ENCODE data around the gene AIMP1.
"Not testable (repeated sequence)": the region's sequence is repeated elsewhere in the genome, so short reads cannot be mapped to it uniquely, and the experiment has no call there.

Gene AIMP1

GRCh38 chr4:106380179-106380578, 63.8 kb downstream of the AIMP1 start:
- no peaks in the 10 kb centered on the region for H3K9me3 ChIP-seq (ENCODE audit: severe bottlenecking)
- no peaks in the 10 kb centered on the region for H3K36me3 ChIP-seq
- no peak overlapping the region for H3K4me3 ChIP-seq (ENCODE audit: low read depth, low read length)

GRCh38 chr4:106384878-106385277, 68.5 kb downstream of the AIMP1 start:
- Histone ChIP-seq H3K27me3 (ENCODE audit: insufficient read depth, low read depth, severe bottlenecking) (no peaks in the 10 kb centered on the region), H3K4me3 (ENCODE audit: low read depth, low read length) (no peak overlapping the region), H3K9me3 (ENCODE audit: severe bottlenecking) (peaks cover 6% of the 10 kb centered on the region), H3K27ac (no peak overlapping the region), H3K36me3 (no peaks in the 10 kb centered on the region)
- DNase-seq: no peak
- TF ChIP-seq, protein P1, sequence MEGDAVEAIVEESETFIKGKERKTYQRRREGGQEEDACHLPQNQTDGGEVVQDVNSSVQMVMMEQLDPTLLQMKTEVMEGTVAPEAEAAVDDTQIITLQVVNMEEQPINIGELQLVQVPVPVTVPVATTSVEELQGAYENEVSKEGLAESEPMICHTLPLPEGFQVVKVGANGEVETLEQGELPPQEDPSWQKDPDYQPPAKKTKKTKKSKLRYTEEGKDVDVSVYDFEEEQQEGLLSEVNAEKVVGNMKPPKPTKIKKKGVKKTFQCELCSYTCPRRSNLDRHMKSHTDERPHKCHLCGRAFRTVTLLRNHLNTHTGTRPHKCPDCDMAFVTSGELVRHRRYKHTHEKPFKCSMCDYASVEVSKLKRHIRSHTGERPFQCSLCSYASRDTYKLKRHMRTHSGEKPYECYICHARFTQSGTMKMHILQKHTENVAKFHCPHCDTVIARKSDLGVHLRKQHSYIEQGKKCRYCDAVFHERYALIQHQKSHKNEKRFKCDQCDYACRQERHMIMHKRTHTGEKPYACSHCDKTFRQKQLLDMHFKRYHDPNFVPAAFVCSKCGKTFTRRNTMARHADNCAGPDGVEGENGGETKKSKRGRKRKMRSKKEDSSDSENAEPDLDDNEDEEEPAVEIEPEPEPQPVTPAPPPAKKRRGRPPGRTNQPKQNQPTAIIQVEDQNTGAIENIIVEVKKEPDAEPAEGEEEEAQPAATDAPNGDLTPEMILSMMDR (IDR thresholded peaks at IDR 0.05; ENCODE audit: low read depth, low read length): no peak

More at GRCh38 chr4:106380179-106380578, 63.8 kb downstream of the AIMP1 start:
- Histone ChIP-seq H3K27ac (no peak overlapping the region), H3K27me3 (ENCODE audit: insufficient read depth, low read depth, severe bottlenecking) (no peaks in the 10 kb centered on the region)
- TF ChIP-seq, protein P1 (IDR thresholded peaks at IDR 0.05; ENCODE audit: low read depth, low read length): no peak
- no peak for DNase-seq

GRCh38 chr4:106385853-106386393, 69.6 kb downstream of the AIMP1 start:
- Histone ChIP-seq H3K9me3 (ENCODE audit: severe bottlenecking) (peaks cover 6% of the 10 kb centered on the region), H3K27ac (no peak overlapping the region), H3K27me3 (ENCODE audit: insufficient read depth, low read depth, severe bottlenecking) (no peaks in the 10 kb centered on the region), H3K4me3 (ENCODE audit: low read depth, low read length) (no peak overlapping the region), H3K36me3 (no peaks in the 10 kb centered on the region)
- TF ChIP-seq, protein P1 (IDR thresholded peaks at IDR 0.05; ENCODE audit: low read depth, low read length): no peak
- no peak for DNase-seq

DNA sequence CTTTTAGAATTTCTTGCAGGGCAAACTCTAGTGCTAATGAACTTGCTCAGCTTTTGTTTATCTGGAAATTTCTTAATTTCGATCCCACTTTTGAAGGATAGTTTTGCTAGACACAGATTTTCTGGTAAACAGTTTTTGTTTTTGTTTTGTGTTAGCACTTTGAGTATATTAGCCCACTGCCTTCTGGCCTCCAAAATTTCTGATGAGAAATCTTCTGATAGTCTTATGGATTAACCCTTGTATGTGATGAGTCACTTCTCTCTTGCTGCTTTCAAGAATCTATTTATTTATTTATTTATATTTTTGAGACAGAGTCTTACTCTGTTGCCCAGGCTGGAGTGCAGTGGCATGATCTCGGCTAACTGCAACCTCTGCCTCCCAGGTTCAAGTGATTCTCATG, 79.2 kb downstream of the AIMP1 start:
- H3K9me3 ChIP-seq (ENCODE audit: severe bottlenecking): peaks cover 13% of the 10 kb centered on the region
- H3K27ac ChIP-seq: no peak overlapping the region
- TF ChIP-seq, protein P1 (IDR thresholded peaks at IDR 0.05; ENCODE audit: low read depth, low read length): no peak
- no peak for DNase-seq
- H3K27me3 ChIP-seq (ENCODE audit: insufficient read depth, low read depth, severe bottlenecking): no peaks in the 10 kb centered on the region
- H3K4me3 ChIP-seq (ENCODE audit: low read depth, low read length): no peak overlapping the region
- no peaks in the 10 kb centered on the region for H3K36me3 ChIP-seq

DNA sequence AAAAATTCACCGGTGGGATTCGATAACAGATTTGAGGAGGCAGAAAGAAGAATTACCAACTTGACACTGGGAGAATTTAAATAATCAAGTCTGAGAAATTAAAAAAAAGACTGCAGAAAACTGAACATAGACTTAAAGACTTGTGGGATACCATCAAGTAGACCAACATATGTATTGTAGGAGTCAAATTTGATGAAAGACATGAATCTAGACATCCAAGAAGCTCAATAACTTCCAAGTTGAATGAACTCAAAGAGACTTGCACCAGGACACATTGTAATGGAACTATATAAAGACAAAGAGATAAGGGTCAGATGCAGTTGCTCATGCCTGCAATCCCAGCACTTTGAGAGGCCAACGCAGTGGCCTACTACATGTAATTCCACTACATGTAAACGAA, 82.5 kb downstream of the AIMP1 start:
- H3K27ac ChIP-seq: not testable (repeated sequence)

More for the DNA sequence above, 82.5 kb downstream of the AIMP1 start:
- not testable (repeated sequence) for H3K4me3 ChIP-seq (ENCODE audit: low read depth, low read length); H3K36me3 ChIP-seq; DNase-seq; H3K27me3 ChIP-seq (ENCODE audit: insufficient read depth, low read depth, severe bottlenecking)
- H3K9me3 ChIP-seq (ENCODE audit: severe bottlenecking): peaks cover 17% of the 10 kb centered on the region

All from WERI-Rb-1 (cell line).